H1 (cell line): ENCODE measurements around the gene DGCR6.
"Not testable (repeated sequence)": the region's sequence is repeated elsewhere in the genome, so short reads cannot be mapped to it uniquely, and the experiment has no call there.

Experiments
- JUN ChIP-seq: IDR thresholded peaks from 2 replicates; pipeline ENCODE4 v1.6.1; 2011; ENCODE audit warnings: low read depth, mild to moderate bottlenecking, improper control_type of control experiment, low read length
- JUND ChIP-seq: IDR thresholded peaks from 2 replicates; pipeline ENCODE4 v1.6.1; 2011; ENCODE audit warnings: mild to moderate bottlenecking, improper control_type of control experiment, low read length
- TF ChIP-seq, protein P1 (sequence below), 3 experiments: IDR thresholded peaks; 1 replicate in 2 of 3; 2 replicates in 1 of 3; pipeline versions ENCODE4 v1.5.1 to v1.6.1; 2011; ENCODE audit warnings: low read length in 3 of 3, mild to moderate bottlenecking in 3 of 3, inconsistent platforms in 2 of 3, low read depth in 1 of 3, moderate library complexity in 1 of 3; ENCODE audit not compliant: insufficient read depth in 1 of 3; ENCODE audit errors: control extremely low read depth in 1 of 3
- TF ChIP-seq, protein P2 (sequence below): IDR thresholded peaks from 2 replicates; pipeline ENCODE4 v1.6.1; 2012; ENCODE audit warnings: inconsistent platforms

DNA sequence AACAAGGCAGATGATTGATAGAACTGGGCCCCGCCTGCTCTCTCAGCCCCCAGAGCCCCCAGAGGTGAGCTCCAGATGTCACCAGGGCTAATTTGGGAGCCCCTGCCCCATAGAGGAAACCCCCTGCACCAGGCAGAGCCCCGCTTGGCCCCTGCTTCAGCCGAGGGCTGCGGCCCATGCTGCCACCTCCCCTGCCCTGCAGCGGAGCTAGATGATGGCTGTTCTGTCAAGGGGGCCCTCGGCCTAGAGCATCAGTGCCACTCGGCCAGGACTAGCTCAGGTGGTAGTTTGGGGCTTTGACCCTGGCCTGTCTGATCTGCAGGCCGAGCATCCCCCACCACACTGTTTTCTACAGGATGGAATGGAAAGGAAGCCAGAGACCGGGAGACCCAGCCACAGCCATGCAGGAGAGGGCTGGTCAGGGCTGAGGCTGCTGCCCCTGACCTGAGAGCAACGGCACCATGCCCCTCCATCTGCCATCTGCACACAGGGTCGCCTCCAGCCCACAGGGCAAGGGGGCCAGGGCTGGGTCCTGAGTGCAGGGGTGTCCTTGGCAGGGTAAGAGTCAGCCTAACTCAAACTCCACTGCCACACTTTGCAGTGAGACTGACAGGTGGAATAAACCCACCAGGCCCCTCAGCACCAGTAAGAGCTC lies 54.2 kb downstream of the DGCR6 start:
- TF ChIP-seq JUN, JUND: not testable (repeated sequence)
- TF ChIP-seq, protein P1, sequence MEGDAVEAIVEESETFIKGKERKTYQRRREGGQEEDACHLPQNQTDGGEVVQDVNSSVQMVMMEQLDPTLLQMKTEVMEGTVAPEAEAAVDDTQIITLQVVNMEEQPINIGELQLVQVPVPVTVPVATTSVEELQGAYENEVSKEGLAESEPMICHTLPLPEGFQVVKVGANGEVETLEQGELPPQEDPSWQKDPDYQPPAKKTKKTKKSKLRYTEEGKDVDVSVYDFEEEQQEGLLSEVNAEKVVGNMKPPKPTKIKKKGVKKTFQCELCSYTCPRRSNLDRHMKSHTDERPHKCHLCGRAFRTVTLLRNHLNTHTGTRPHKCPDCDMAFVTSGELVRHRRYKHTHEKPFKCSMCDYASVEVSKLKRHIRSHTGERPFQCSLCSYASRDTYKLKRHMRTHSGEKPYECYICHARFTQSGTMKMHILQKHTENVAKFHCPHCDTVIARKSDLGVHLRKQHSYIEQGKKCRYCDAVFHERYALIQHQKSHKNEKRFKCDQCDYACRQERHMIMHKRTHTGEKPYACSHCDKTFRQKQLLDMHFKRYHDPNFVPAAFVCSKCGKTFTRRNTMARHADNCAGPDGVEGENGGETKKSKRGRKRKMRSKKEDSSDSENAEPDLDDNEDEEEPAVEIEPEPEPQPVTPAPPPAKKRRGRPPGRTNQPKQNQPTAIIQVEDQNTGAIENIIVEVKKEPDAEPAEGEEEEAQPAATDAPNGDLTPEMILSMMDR (IDR thresholded peaks at IDR 0.05; ENCODE audit: control extremely low read depth in 1 of 3, insufficient read depth in 1 of 3, low read depth in 1 of 3, low read length in 3 of 3): not testable (repeated sequence)
- TF ChIP-seq, protein P2, sequence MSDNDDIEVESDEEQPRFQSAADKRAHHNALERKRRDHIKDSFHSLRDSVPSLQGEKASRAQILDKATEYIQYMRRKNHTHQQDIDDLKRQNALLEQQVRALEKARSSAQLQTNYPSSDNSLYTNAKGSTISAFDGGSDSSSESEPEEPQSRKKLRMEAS: not testable (repeated sequence)
